Keratinocyte (primary cell): ENCODE results near the gene EXT2. TPM values are rescaled to one million over a fixed set of nuclear protein-coding genes. Genes with fewer than 3 reads are reported as not detected.

Source experiments
- DNase-seq: peaks from one replicate; pipeline ENCODE4 v3.0.0-alpha.2; 2011; ENCODE audit warnings: low read depth, missing footprints, low spot score
- FAIRE-seq: peaks from 2 replicates; lab custom pipeline; 2011; peaks lifted over from hg19 to GRCh38; lab: Jason Lieb, UNC
- H2AFZ ChIP-seq: 2 replicates; pipeline ENCODE4 v1.6.0; 2012; ENCODE audit warnings: low read length, control low read depth, inconsistent platforms; ENCODE audit not compliant: control insufficient read depth
- H3K27ac ChIP-seq: 2 replicates; pipeline ENCODE4 v1.5.1; 2011; ENCODE audit warnings: low read length; ENCODE audit not compliant: control insufficient read depth, insufficient read depth
- H3K27me3 ChIP-seq: 3 replicates; pipeline ENCODE4 v1.6.0; 2011; ENCODE audit warnings: low read length; ENCODE audit not compliant: control insufficient read depth, insufficient read depth; ENCODE audit errors: extremely low read depth
- H3K36me3 ChIP-seq, 2 experiments: 2 replicates in 1 of 2; 3 replicates in 1 of 2; pipeline ENCODE4 v1.5.1; 2011; ENCODE audit warnings: low read length in 2 of 2, mild to moderate bottlenecking in 1 of 2; ENCODE audit not compliant: control insufficient read depth in 2 of 2, insufficient read depth in 2 of 2; ENCODE audit errors: extremely low read depth in 1 of 2
- H3K4me1 ChIP-seq: 3 replicates; pipeline ENCODE4 v1.5.1; 2011; ENCODE audit warnings: low read length; ENCODE audit not compliant: control insufficient read depth, insufficient read depth; ENCODE audit errors: extremely low read depth
- H3K4me2 ChIP-seq: 3 replicates; pipeline ENCODE4 v1.6.0; 2011; ENCODE audit warnings: low read depth, low read length; ENCODE audit not compliant: control insufficient read depth, insufficient read depth; ENCODE audit errors: extremely low read depth
- H3K4me3 ChIP-seq, 3 experiments: fragments of 200-600 bp in 1 of 3; sonication (generic) in 1 of 3; 2 replicates in 2 of 3; 3 replicates in 1 of 3; pipeline ENCODE4 v1.5.1; 2011 to 2016; ENCODE audit warnings: low read length in 3 of 3, mild to moderate bottlenecking in 3 of 3, control low read depth in 2 of 3, inconsistent platforms in 1 of 3, low read depth in 1 of 3, mixed read lengths in 1 of 3, mixed run types in 1 of 3, moderate library complexity in 1 of 3; ENCODE audit not compliant: control insufficient read depth in 2 of 3, insufficient read depth in 2 of 3; ENCODE audit errors: extremely low read depth in 1 of 3
- H3K79me2 ChIP-seq: 2 replicates; pipeline ENCODE4 v1.6.0; 2012; ENCODE audit warnings: low read length; ENCODE audit not compliant: control insufficient read depth, insufficient read depth
- H3K9ac ChIP-seq: 3 replicates; pipeline ENCODE4 v1.6.0; 2011; ENCODE audit warnings: low read length; ENCODE audit not compliant: control insufficient read depth, insufficient read depth; ENCODE audit errors: extremely low read depth
- H3K9me1 ChIP-seq: 3 replicates; pipeline ENCODE4 v1.6.0; 2011; ENCODE audit warnings: low read length; ENCODE audit not compliant: control insufficient read depth, insufficient read depth; ENCODE audit errors: extremely low read depth
- H3K9me3 ChIP-seq: 2 replicates; pipeline ENCODE4 v1.5.1; 2012; ENCODE audit warnings: low read depth, low read length; ENCODE audit not compliant: control insufficient read depth
- H4K20me1 ChIP-seq: 3 replicates; pipeline ENCODE4 v1.6.0; 2011; ENCODE audit warnings: low read length; ENCODE audit not compliant: control insufficient read depth, insufficient read depth; ENCODE audit errors: extremely low read depth
- EZH2 ChIP-seq: IDR thresholded peaks from one replicate; pipeline ENCODE4 v1.6.1; 2012; ENCODE audit warnings: inconsistent platforms, mild to moderate bottlenecking, low read length, moderate library complexity
- dilution Hi-C: fragments of 300-500 bp; cut with MboI; formaldehyde crosslinking; loops from one replicate; pipeline ENCODE4 v1.7.0; 2020; ENCODE audit warnings: low sequenced_read_pairs; ENCODE audit not compliant: extremely low pct_ligation_motif_present
- polyA plus RNA-seq, 5 experiments: library from polyadenylated mRNA; depleted of rRNA in 3 of 5; stranded (reverse) in 3 of 5; stranded (forward) in 1 of 5; unstranded in 1 of 5; fragments of >200 nt; gene quantifications; 1 replicate in 1 of 5; 2 replicates in 3 of 5; 3 replicates in 1 of 5; pipeline versions ENCODE4 v1.2.1 to v1.2.3, GENCODE V29; 2011 to 2012; ENCODE audit warnings: missing spikeins in 2 of 5, low read depth in 1 of 5, low replicate concordance in 1 of 5
- TF ChIP-seq, protein P1 (sequence below), 3 experiments: IDR thresholded peaks in 1 of 3; conservative IDR thresholded peaks in 1 of 3; optimal IDR thresholded peaks in 1 of 3; 2 replicates in 2 of 3; 3 replicates in 1 of 3; pipeline versions ENCODE3 to v1.5.1; 2011; ENCODE audit warnings: low read length in 3 of 3, mild to moderate bottlenecking in 3 of 3, moderate library complexity in 2 of 3, control low read depth in 1 of 3, inconsistent platforms in 1 of 3; ENCODE audit not compliant: insufficient read depth in 2 of 3; ENCODE audit errors: extremely low read depth in 1 of 3

Gene EXT2
- polyA plus RNA-seq, 1 donor (not counting 4 experiments of a cell fraction or from before 2014, with no cell fraction given): 148 TPM

DNA sequence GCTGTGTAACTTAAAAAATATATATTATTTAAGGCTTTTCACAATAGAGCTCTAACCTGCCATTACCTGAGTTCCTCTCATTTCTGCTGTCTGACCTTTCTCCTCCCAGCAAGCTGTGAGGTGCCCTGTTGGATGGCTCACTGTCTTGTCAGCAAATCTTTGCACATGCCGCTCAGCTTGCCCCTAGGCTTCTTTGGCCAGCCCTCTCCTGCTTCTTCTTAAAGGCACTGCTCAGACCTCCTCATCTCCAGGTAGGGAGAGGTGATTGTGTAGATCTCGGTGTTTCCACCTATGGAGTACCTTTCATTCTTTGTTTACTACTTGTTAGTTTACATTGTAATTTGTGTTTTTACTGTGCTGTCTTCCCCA lies 96.5 kb downstream of the EXT2 start:
- peaks cover 7% of the 10 kb centered on the region for H3K79me2 ChIP-seq
- peaks cover 2 to 7% of the 10 kb centered on the region in 2 experiments for H3K36me3 ChIP-seq
- H3K4me3 ChIP-seq: no peak overlapping the region
- dilution Hi-C loops: no loop called here
- peaks cover 6% of the 10 kb centered on the region for H4K20me1 ChIP-seq
- no peak overlapping the region for H3K9ac ChIP-seq
- FAIRE-seq (peak; percentile 32), DNase-seq (no peak)
- H3K9me1 ChIP-seq: no peaks in the 10 kb centered on the region
- H2AFZ ChIP-seq: no peak overlapping the region
- H3K27ac ChIP-seq: no peak overlapping the region
- no peak for TF ChIP-seq EZH2
- TF ChIP-seq, protein P1, sequence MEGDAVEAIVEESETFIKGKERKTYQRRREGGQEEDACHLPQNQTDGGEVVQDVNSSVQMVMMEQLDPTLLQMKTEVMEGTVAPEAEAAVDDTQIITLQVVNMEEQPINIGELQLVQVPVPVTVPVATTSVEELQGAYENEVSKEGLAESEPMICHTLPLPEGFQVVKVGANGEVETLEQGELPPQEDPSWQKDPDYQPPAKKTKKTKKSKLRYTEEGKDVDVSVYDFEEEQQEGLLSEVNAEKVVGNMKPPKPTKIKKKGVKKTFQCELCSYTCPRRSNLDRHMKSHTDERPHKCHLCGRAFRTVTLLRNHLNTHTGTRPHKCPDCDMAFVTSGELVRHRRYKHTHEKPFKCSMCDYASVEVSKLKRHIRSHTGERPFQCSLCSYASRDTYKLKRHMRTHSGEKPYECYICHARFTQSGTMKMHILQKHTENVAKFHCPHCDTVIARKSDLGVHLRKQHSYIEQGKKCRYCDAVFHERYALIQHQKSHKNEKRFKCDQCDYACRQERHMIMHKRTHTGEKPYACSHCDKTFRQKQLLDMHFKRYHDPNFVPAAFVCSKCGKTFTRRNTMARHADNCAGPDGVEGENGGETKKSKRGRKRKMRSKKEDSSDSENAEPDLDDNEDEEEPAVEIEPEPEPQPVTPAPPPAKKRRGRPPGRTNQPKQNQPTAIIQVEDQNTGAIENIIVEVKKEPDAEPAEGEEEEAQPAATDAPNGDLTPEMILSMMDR (optimal IDR thresholded peaks at IDR 0.05 in 1 of 3, IDR thresholded peaks at IDR 0.05 in 1 of 3, conservative IDR thresholded peaks at IDR 0.05 in 1 of 3; ENCODE audit: extremely low read depth in 1 of 3, insufficient read depth in 2 of 3, low read length in 3 of 3): no peak
- H3K9me3 ChIP-seq: peaks cover 5% of the 10 kb centered on the region
- H3K4me1 ChIP-seq: peaks cover 5% of the 10 kb centered on the region
- no peaks in the 10 kb centered on the region for H3K27me3 ChIP-seq
- H3K4me2 ChIP-seq: no peak overlapping the region

DNA sequence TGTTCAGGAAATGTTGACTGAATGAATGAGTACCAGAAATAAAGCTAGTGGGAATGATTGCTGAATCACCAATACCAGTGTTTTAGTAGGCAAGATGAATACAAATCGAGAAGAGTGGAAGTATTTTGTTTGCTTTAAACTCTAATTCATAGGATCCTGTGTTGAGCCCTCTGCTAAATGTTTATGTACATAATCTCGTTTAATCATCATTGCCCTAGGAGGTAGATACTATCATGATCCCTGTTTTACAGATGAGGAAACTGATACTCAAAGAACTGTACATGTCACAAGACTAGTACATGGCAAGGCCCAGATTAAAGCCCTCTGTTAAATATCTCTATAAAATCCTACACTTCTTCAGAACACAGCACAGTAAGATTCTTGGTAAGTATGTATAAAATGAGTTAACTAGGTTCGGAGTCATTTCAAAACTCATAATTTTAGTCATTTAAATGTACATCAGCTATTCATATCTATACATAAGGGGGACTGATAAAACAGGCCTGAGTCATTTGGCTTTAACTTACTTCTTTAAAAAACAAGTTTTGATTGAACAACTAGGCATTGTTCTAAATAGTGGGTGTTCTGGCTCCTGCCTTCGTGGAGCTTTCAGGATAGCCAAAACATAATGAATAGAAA lies 97.1 kb downstream of the EXT2 start:
- no peak for DNase-seq
- H3K36me3 ChIP-seq: peaks cover 2 to 7% of the 10 kb centered on the region in 2 experiments
- peaks cover 5% of the 10 kb centered on the region for H3K4me1 ChIP-seq
- FAIRE-seq: no peak
- dilution Hi-C loops: no loop called here
- H3K9me3 ChIP-seq: peaks cover 5% of the 10 kb centered on the region
- TF ChIP-seq EZH2: no peak
- no peak overlapping the region for H3K27ac ChIP-seq
- H3K79me2 ChIP-seq: peaks cover 7% of the 10 kb centered on the region
- no peaks in the 10 kb centered on the region for H3K27me3 ChIP-seq
- H3K4me2 ChIP-seq: no peak overlapping the region
- no peaks in the 10 kb centered on the region for H3K9me1 ChIP-seq
- no peak overlapping the region for H3K9ac ChIP-seq
- no peak overlapping the region for H3K4me3 ChIP-seq
- peaks cover 6% of the 10 kb centered on the region for H4K20me1 ChIP-seq
- H2AFZ ChIP-seq: no peak overlapping the region

DNA sequence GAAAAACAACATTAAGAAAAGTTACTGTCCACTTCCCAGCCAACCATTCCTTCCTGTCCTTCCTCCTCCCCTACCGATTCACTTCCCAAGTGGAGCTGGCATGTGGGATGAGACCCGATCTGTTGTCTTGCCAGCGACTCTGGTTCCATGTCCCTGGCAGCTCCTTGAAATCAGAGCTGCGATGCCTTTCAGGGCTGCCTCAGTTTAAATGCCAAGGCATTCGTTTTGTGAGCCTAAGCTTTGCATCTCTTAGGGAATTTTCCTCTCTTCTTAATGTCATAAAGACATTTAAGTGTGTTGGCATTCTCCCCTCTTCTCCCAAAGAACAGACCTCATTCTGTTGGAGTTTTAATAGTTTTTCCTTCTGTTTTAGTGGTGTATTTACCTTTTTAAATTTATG lies 98.4 kb downstream of the EXT2 start:
- peaks cover 7 to 12% of the 10 kb centered on the region in 2 experiments for H3K36me3 ChIP-seq
- dilution Hi-C loops: no loop called here
- H3K27me3 ChIP-seq: no peaks in the 10 kb centered on the region
- H2AFZ ChIP-seq: no peak overlapping the region
- peaks cover 5% of the 10 kb centered on the region for H3K4me1 ChIP-seq
- H3K9me3 ChIP-seq: no peaks in the 10 kb centered on the region
- H3K9me1 ChIP-seq: no peaks in the 10 kb centered on the region
- H3K4me3 ChIP-seq: no peak overlapping the region
- H3K27ac ChIP-seq: no peak overlapping the region
- H3K4me2 ChIP-seq: no peak overlapping the region
- TF ChIP-seq, protein P1 (optimal IDR thresholded peaks at IDR 0.05 in 1 of 3, IDR thresholded peaks at IDR 0.05 in 1 of 3, conservative IDR thresholded peaks at IDR 0.05 in 1 of 3; ENCODE audit: extremely low read depth in 1 of 3, insufficient read depth in 2 of 3, low read length in 3 of 3): no peak
- TF ChIP-seq EZH2: no peak
- peaks cover 7% of the 10 kb centered on the region for H3K79me2 ChIP-seq
- FAIRE-seq (no peak), DNase-seq (no peak)
- H4K20me1 ChIP-seq: peaks cover 6% of the 10 kb centered on the region
- no peak overlapping the region for H3K9ac ChIP-seq
